HG02852 (cell line): ENCODE measurements around the gene BICRA.
"Not testable (repeated sequence)": the region's sequence is repeated elsewhere in the genome, so short reads cannot be mapped to it uniquely, and the experiment has no call there.

Experiments used
- ATAC-seq: cut with Tn5 transposase; IDR thresholded peaks from one replicate; pipeline ENCODE4 v1.9.1; 2021; ENCODE audit warnings: mild to moderate bottlenecking, moderate library complexity; ENCODE audit not compliant: unreplicated experiment

The BICRA gene

GRCh38 chr19:47626238-47626637 is 17.3 kb downstream of the BICRA start:
- ATAC-seq: no peak

- no peak for ATAC-seq
Observed at GRCh38 chr19:47628078-47628771, 19.3 kb downstream of the BICRA start.

- no peak for ATAC-seq
Observed at GRCh38 chr19:47630594-47630993, 21.7 kb downstream of the BICRA start.

- ATAC-seq: no peak
Observed at GRCh38 chr19:47631681-47632446, 22.9 kb downstream of the BICRA start.

- ATAC-seq: no peak
Observed at GRCh38 chr19:47633517-47633916, 24.6 kb downstream of the BICRA start.

- no peak for ATAC-seq
Observed at GRCh38 chr19:47633996-47634395, 25.1 kb downstream of the BICRA start.

- ATAC-seq: not testable (repeated sequence)
Observed at GRCh38 chr19:47635152-47635754, 26.3 kb downstream of the BICRA start.

GRCh38 chr19:47637550-47637949 is 28.6 kb downstream of the BICRA start:
- ATAC-seq: no peak

- ATAC-seq: no peak
Observed at GRCh38 chr19:47641891-47642485, 33.1 kb downstream of the BICRA start.

GRCh38 chr19:47643281-47643680 is 34.3 kb downstream of the BICRA start:
- ATAC-seq: no peak

GRCh38 chr19:47644199-47644598 is 35.3 kb downstream of the BICRA start:
- ATAC-seq: no peak

- ATAC-seq: no peak
Observed at GRCh38 chr19:47644743-47645482, 36.0 kb downstream of the BICRA start.

- no peak for ATAC-seq
Observed at GRCh38 chr19:47646924-47647323, 38.0 kb downstream of the BICRA start.

- no peak for ATAC-seq
Observed at GRCh38 chr19:47649588-47649987, 40.7 kb downstream of the BICRA start.

GRCh38 chr19:47650700-47651099 is 41.8 kb downstream of the BICRA start:
- no peak for ATAC-seq

- ATAC-seq: no peak
Observed at GRCh38 chr19:47651132-47651531, 42.2 kb downstream of the BICRA start.

- ATAC-seq: no peak
Observed at GRCh38 chr19:47651691-47652090, 42.8 kb downstream of the BICRA start.

- ATAC-seq: no peak
Observed at GRCh38 chr19:47652285-47652684, 43.4 kb downstream of the BICRA start.

GRCh38 chr19:47653856-47654255 is 44.9 kb downstream of the BICRA start:
- no peak for ATAC-seq

- ATAC-seq: no peak
Observed at GRCh38 chr19:47657719-47658118, 48.8 kb downstream of the BICRA start.
